Right renal pelvis (tissue), 4 donors: ENCODE data around the gene HGS. TPM values are rescaled to one million over a fixed set of nuclear protein-coding genes. Genes with fewer than 3 reads are reported as not detected.

Experiments
- DNase-seq, 4 donors: peaks; one replicate each; pipeline ENCODE4 v3.0.0-alpha.2; 2013; ENCODE audit warnings: low read depth in 4 of 4, low spot score in 3 of 4, missing footprints in 1 of 4
- polyA plus RNA-seq, 4 donors: library from polyadenylated mRNA; unstranded; fragments of 120-200 nt; gene quantifications; one replicate each; pipeline ENCODE4 v1.2.1, GENCODE V29; 2013; ENCODE audit not compliant: insufficient read length in 4 of 4

HGS gene
- polyA plus RNA-seq, 4 donors: 94.3 to 104 (median 98.0) TPM

GRCh38 chr17:81681672-81682071 lies 2.1 kb upstream of the HGS start:
- DNase-seq: no peak

GRCh38 chr17:81682565-81683207 lies 1.1 kb upstream of the HGS start:
- no peak for DNase-seq

- no peak for DNase-seq
Measured at GRCh38 chr17:81683208-81683583, 615 bp upstream of the HGS start.

GRCh38 chr17:81684442-81684911 lies 666 bp downstream of the HGS start:
- DNase-seq: no peak

- DNase-seq: no peak
Measured at GRCh38 chr17:81685108-81685507, 1.3 kb downstream of the HGS start.

- DNase-seq: no peak
Measured at GRCh38 chr17:81686614-81687013, 2.8 kb downstream of the HGS start.

- DNase-seq: no peak
Measured at GRCh38 chr17:81687770-81688541, 4.1 kb downstream of the HGS start.

- no peak for DNase-seq
Measured at GRCh38 chr17:81688616-81689015, 4.8 kb downstream of the HGS start.

- DNase-seq: no peak
Measured at GRCh38 chr17:81690066-81690465, 6.3 kb downstream of the HGS start.

- DNase-seq: no peak
Measured at GRCh38 chr17:81690549-81690948, 6.7 kb downstream of the HGS start.

GRCh38 chr17:81691196-81691595 lies 7.4 kb downstream of the HGS start:
- no peak for DNase-seq

GRCh38 chr17:81691608-81692007 lies 7.8 kb downstream of the HGS start:
- no peak for DNase-seq

- DNase-seq: no peak
Measured at GRCh38 chr17:81693509-81694210, 9.8 kb downstream of the HGS start.

- DNase-seq: no peak
Measured at GRCh38 chr17:81694810-81695209, 11.0 kb downstream of the HGS start.

- DNase-seq: no peak
Measured at GRCh38 chr17:81695211-81695610, 11.4 kb downstream of the HGS start.

GRCh38 chr17:81695801-81696200 lies 12.0 kb downstream of the HGS start:
- DNase-seq: no peak

- no peak for DNase-seq
Measured at GRCh38 chr17:81696218-81696941, 12.6 kb downstream of the HGS start.

GRCh38 chr17:81697261-81698044 lies 13.6 kb downstream of the HGS start:
- DNase-seq: no peak

GRCh38 chr17:81700353-81701287 lies 16.8 kb downstream of the HGS start:
- no peak for DNase-seq
